ENCODE results near the gene STX19.
"Not testable (repeated sequence)": the region's sequence is repeated elsewhere in the genome, so short reads cannot be mapped to it uniquely, and the experiment has no call there.

STX19 gene

GRCh38 chr3:94062513-94063404 is 34.4 kb upstream of the STX19 start, which contains the start of the genes DHFR2 and NSUN3:
TSS of gene DHFR2 (minus strand) at chr3:94062916. CDS start at chr3:94061511, 1,405 bp downstream.
TSS of gene NSUN3 (plus strand) at chr3:94063061. CDS start at chr3:94063127, 66 bp downstream.
- in situ Hi-C loops (cut with MboI; ENCODE audit: low sequenced_read_pairs, unreplicated experiment), result no loop called here
- TF ChIP-seq CTCF (IDR thresholded peaks at IDR 0.05; ENCODE audit: borderline replicate concordance, control extremely low read depth, extremely low read depth, insufficient read depth, missing control alignments), result no peak
- DNase-seq (ENCODE audit: low spot score), result peak; percentile 81

- in situ Hi-C loops (cut with MboI; ENCODE audit: low sequenced_read_pairs, unreplicated experiment), result no loop called here
- no peak for TF ChIP-seq CTCF (IDR thresholded peaks at IDR 0.05; ENCODE audit: borderline replicate concordance, control extremely low read depth, extremely low read depth, insufficient read depth, missing control alignments)
- DNase-seq (ENCODE audit: low spot score), result no peak
Observed at GRCh38 chr3:94061297-94061696, 32.9 kb upstream of the STX19 start.

- TF ChIP-seq CTCF (IDR thresholded peaks at IDR 0.05; ENCODE audit: borderline replicate concordance, control extremely low read depth, extremely low read depth, insufficient read depth, missing control alignments), result no peak
- in situ Hi-C loops (cut with MboI; ENCODE audit: low sequenced_read_pairs, unreplicated experiment), result no loop called here
Observed at GRCh38 chr3:94050546-94050945, 22.1 kb upstream of the STX19 start.

GRCh38 chr3:94049267-94049666 is 20.9 kb upstream of the STX19 start:
- in situ Hi-C loops (cut with MboI; ENCODE audit: low sequenced_read_pairs, unreplicated experiment), result no loop called here
- no peak for TF ChIP-seq CTCF (IDR thresholded peaks at IDR 0.05; ENCODE audit: borderline replicate concordance, control extremely low read depth, extremely low read depth, insufficient read depth, missing control alignments)

More at GRCh38 chr3:94050546-94050945, 22.1 kb upstream of the STX19 start:
- DNase-seq (ENCODE audit: low spot score), result no peak

GRCh38 chr3:94046533-94046932 is 18.1 kb upstream of the STX19 start:
- no peak for DNase-seq (ENCODE audit: low spot score)
- in situ Hi-C loops (cut with MboI; ENCODE audit: low sequenced_read_pairs, unreplicated experiment), result no loop called here
- no peak for TF ChIP-seq CTCF (IDR thresholded peaks at IDR 0.05; ENCODE audit: borderline replicate concordance, control extremely low read depth, extremely low read depth, insufficient read depth, missing control alignments)

More at GRCh38 chr3:94049267-94049666, 20.9 kb upstream of the STX19 start:
- no peak for DNase-seq (ENCODE audit: low spot score)

GRCh38 chr3:94044100-94044936 is 15.9 kb upstream of the STX19 start:
- DNase-seq (ENCODE audit: low spot score); in situ Hi-C loops (cut with MboI; ENCODE audit: low sequenced_read_pairs, unreplicated experiment): not testable (repeated sequence)

Measured in GM13976 (cell line).